Gastrocnemius medialis (tissue), 4 donors: ENCODE measurements around the gene TRA2A.

Experiments
- CTCF ChIP-seq, 5 experiments: fragments of 450-650 bp in 3 of 5; fragments of 200-600 bp in 2 of 5; sonication (generic) in 2 of 5; IDR thresholded peaks in 4 of 5; conservative IDR thresholded peaks in 1 of 5; 1 replicate in 4 of 5; 2 replicates in 1 of 5; pipeline ENCODE4 v1.5.1; 2016 to 2019; ENCODE audit warnings: antibody characterized with exemption in 5 of 5, mild to moderate bottlenecking in 3 of 5, moderate library complexity in 3 of 5
- POLR2A ChIP-seq, 2 donors: fragments of 450-650 bp; IDR thresholded peaks; one replicate each; pipeline ENCODE4 v1.6.1; 2017; ENCODE audit warnings: antibody characterized with exemption in 2 of 2, mild to moderate bottlenecking in 2 of 2, moderate library complexity in 2 of 2

GRCh38 chr7:23514755-23515154 lies 17.0 kb downstream of the TRA2A start:
- no peak for TF ChIP-seq CTCF (IDR thresholded peaks at IDR 0.05 in 4 of 5, conservative IDR thresholded peaks at IDR 0.05 in 1 of 5)
- no peak for TF ChIP-seq POLR2A (IDR thresholded peaks at IDR 0.05)
